NCI-H1092 (cell line): ENCODE measurements around the gene PNLDC1.
"Not testable (repeated sequence)": the region's sequence is repeated elsewhere in the genome, so short reads cannot be mapped to it uniquely, and the experiment has no call there.

ENCODE experiments used
- DNase-seq: peaks from one replicate; lab custom pipeline; 2025; lab: John Stamatoyannopoulos, UW

The PNLDC1 gene

DNA sequence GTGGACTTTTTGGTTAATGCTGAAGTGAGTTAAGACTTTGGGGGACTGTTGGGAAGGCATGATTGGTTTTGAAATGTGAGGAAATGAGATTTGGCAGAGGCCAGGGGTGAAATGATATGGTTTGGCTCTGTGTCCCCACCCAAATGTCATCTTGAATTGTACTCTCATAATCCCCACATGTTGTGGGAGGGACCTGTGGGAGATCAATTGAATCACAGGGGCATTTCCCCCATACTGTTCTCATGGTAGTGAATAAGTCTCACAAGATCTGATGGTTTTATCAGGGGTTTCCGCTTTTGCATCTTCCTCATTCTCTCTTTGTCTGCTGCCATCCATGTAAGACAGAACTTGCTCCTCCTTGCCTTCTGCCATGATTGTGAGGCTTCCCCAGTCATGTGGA, 49.8 kb downstream of the PNLDC1 start:
- DNase-seq, result not testable (repeated sequence)

DNA sequence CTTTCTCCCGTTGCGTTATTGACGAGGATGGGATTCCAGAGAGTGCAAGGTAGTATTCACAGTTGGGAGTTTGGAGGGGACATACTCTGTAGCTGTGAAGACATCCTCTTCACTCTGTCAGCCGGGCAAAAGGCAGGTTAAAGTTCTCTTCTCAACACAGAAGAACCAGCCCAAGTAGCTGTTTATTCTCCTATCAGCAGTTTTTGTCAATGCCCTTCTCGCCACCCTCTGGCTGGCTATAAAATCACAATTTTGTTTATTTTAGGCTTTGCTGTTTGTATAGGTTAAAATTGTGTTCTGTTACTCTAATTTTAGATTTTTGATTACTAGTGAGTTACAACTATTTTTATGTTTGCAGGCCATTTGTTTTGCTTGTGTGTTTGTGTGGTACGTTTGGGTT, 52.8 kb downstream of the PNLDC1 start:
- DNase-seq, result no peak

DNA sequence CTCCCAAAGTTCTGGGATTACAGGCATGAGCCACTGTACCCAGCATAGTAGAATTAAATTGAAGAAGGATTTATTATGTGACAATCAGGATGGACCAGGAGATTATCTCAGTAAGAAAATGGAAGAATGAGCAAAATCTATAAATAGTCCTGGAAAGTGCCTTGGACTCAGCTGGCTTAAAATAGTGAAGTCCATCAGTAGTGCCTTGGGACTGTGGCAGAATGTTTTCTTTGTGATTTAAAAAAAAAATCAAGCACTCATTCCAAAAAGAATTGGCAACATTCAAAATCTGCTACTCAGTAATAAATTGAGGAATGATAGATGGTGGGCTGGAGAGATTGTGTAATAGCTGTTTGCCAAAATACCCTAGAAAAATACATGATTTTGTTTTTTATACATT, 53.7 kb downstream of the PNLDC1 start:
- DNase-seq, result no peak

DNA sequence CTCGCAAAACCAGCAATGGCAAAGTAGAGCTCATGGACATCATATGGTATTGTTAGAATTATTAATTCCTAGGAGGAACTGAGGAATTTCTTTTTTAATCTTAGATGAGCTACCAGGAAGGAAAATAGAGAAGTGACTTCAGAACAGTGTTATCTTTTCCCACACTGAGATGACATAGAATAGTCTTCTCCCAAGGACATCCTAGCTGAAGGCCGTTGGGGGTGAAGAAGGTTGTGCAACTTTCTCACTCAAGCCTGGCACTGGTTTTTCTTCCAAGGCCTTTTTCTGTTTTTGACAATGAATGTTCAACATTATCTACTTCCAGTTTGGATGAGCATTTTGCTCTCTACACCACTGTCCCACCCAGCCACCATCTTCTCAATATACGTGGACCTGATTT, 54.9 kb downstream of the PNLDC1 start:
- no peak for DNase-seq

DNA sequence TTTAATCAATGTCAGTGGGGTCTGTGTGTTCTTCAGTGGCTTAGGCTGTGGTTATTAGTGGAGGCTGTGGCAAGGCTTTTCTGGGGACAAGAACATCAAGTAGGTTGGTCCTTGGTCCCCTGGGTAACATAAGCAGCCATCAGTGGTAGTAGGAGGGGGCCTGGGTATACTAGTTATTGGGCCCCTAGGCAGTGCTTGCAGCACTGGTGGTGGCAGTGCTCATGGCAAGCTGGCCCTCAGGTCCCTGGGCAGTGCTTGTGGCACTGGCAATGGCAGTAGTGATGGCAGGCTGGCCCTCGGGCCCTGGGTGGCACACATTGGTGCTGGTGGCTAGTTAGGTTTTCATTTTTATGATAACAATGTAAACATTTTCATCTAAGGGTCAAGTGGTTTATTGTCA, 58.2 kb downstream of the PNLDC1 start:
- no peak for DNase-seq

DNA sequence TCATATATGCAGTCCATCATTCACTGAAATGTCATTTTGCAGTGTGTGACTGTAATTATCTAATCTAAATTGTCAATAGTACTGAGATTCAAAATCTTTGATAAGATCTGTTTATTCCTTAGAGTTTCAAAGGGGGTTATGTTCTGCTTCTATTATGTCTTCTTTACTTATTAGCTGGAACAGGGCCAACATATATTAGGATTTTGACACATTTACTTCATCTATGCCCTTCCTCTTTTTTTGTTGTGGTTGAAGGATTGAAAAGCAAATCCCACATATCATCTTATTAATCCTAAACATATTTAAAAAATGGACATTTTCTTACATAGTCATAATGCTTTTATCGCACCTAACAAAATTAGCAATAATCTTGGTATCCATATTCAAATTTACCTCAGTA, 60.4 kb downstream of the PNLDC1 start:
- no peak for DNase-seq

DNA sequence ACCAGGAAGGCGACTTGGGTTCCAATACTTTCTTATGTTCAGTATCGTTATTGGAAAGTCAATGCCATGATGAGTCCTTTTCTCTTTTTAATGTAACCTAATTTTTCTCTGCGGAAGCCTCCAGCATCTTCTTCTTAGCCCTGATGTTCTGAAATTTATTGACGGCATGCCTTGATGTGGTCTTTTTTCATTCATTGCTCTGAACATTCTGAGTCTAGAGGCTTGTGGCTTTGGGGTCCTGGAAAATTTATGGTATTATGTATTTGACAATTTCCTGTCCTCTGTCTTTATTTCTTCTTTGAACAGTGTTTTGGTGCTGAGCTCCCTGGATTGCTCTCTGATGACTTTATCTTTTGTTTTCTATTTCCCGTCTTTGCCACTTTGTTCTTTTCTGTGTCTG, 62.0 kb downstream of the PNLDC1 start:
- no peak for DNase-seq

DNA sequence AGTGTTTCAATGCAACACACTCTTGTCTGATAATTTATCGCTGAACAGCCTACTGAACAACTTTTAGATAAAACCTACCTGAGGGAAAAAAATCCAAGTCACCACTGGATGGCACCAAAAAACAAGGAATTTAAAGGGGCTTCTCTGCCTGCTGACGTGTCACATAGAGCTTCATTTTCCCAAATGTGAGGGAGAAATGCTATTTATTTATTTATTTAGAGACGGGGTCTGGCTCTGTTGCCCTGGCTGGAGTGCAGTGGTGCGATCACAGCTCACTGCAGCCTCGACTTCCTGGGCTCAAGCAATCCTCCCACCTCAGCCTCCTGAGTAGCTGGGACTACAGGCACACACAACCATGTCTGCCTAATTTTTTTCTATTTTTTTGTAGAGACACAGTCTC, 63.3 kb downstream of the PNLDC1 start:
- peak; percentile 72 for DNase-seq

DNA sequence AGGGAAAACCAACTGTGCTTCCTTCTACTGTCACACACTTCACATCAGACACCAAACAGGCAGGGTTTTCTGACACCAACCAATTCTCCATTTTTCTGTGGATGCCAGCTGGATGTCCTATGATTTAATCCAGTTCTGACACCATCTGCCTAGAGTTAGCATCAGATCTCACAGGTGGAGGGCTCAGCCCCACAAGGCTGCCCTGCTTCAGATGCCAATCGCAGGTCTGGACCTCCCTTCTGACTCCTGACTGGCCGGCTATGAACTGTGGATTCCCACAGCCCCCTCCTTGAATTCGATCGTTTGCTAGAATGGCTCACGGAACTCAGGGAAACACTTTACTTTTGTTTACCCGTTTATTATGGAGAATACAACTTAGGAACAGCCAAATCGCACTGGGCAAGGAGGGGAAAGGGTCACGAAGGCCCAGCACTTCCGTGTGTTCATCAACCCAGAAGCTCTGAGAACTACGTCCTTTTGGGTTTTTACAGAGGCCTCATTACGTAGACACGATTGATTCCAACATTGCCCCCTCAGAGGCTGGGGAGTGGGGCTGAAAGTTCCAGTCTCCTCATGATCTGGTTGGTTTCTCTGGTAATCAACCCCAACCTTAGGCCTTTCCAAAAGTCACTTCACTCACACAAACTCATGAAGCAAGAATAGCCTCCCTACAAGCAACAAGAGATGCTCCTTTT, 65.3 kb downstream of the PNLDC1 start:
- no peak for DNase-seq

DNA sequence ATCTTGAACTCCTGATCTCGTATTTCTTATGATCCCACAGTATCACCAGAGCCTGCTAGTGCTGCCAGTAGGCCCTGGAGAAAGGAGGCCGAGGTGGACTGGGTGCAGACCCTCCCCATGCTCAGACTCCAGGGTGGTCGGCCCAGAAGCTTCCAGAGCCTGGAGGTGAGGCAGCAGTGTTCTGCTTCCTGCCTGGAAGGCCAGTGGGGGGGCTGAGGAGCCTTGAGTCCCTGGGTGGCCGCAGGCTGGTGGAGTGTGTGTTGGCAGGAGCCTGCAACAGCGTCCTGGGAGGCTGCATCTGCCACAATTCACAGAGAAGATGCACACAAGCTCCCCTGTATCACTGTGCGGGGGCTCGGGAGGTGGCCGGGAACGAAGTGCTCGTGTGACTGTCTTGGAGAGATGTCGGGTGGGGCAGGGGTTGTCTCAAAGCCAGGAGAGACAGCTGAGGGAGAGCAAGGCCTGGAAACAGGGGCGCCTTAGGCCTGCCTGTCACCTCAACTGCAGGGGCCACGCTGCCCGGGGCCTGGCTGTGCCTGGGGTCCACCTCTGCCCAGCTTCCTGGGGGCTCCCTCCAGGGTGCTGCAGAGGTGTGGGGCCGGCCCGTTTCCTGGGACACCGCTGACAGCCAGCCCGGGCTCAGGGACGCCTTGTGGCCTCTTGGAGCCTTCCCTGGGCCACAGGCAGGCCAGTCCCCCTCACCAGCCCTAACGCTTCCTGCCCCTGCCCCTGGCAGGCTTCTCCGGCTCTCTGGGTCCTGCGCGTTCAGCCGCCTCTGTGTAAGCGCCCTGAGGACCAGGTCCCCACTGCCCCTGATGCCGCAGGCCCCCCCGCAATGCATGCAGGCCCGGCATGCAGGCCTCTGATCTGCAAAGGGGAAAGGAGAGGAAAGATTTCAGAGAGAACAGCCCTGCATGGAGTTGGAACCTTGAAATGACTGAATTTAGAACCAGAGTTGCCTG, 66.5 kb downstream of the PNLDC1 start:
- DNase-seq, result no peak
